Activated CD4-positive, CD25-positive, alpha-beta regulatory T cell treated with anti-CD3 and anti-CD28 coated beads, Interleukin-2, amount 50 U/mL, for 16 hours (primary cell): Measurements from ENCODE around the gene MICU1.
"Not testable (repeated sequence)": the region's sequence is repeated elsewhere in the genome, so short reads cannot be mapped to it uniquely, and the experiment has no call there.

ENCODE experiments used
- DNase-seq: peaks from one replicate; pipeline ENCODE4 v3.0.0-alpha.2; 2020; ENCODE audit warnings: low read depth, low spot score

Gene MICU1

GRCh38 chr10:72449941-72450441 is 175.9 kb downstream of the MICU1 start:
- no peak for DNase-seq

- DNase-seq = no peak
Observed at GRCh38 chr10:72445851-72446250, 180.0 kb downstream of the MICU1 start.

- not testable (repeated sequence) for DNase-seq
Observed at GRCh38 chr10:72442969-72443368, 182.9 kb downstream of the MICU1 start.

- DNase-seq = no peak
Observed at GRCh38 chr10:72435570-72435969, 190.3 kb downstream of the MICU1 start.

GRCh38 chr10:72430936-72431335 is 194.9 kb downstream of the MICU1 start:
- not testable (repeated sequence) for DNase-seq

GRCh38 chr10:72429931-72430330 is 195.9 kb downstream of the MICU1 start:
- DNase-seq = no peak

- DNase-seq = no peak
Observed at GRCh38 chr10:72426986-72427385, 198.9 kb downstream of the MICU1 start.

GRCh38 chr10:72425133-72425532 is 200.7 kb downstream of the MICU1 start:
- no peak for DNase-seq

GRCh38 chr10:72424561-72424960 is 201.3 kb downstream of the MICU1 start:
- DNase-seq = no peak

GRCh38 chr10:72423426-72423825 is 202.5 kb downstream of the MICU1 start:
- DNase-seq = no peak

- no peak for DNase-seq
Observed at GRCh38 chr10:72421885-72422540, 203.9 kb downstream of the MICU1 start.

GRCh38 chr10:72419241-72419640 is 206.6 kb downstream of the MICU1 start:
- DNase-seq = no peak

- no peak for DNase-seq
Observed at GRCh38 chr10:72418679-72419078, 207.2 kb downstream of the MICU1 start.

- no peak for DNase-seq
Observed at GRCh38 chr10:72417971-72418370, 207.9 kb downstream of the MICU1 start.

- no peak for DNase-seq
Observed at GRCh38 chr10:72416661-72417060, 209.2 kb downstream of the MICU1 start.

- DNase-seq = no peak
Observed at GRCh38 chr10:72414642-72415041, 211.2 kb downstream of the MICU1 start.

GRCh38 chr10:72409167-72409566 is 216.7 kb downstream of the MICU1 start:
- DNase-seq = no peak

GRCh38 chr10:72407927-72408600 is 217.8 kb downstream of the MICU1 start:
- DNase-seq = no peak

GRCh38 chr10:72407471-72407870 is 218.4 kb downstream of the MICU1 start:
- DNase-seq = no peak

- DNase-seq = not testable (repeated sequence)
Observed at GRCh38 chr10:72395581-72395980, 230.3 kb downstream of the MICU1 start.

- DNase-seq = no peak
Observed at GRCh38 chr10:72392571-72392970, 233.3 kb downstream of the MICU1 start.

- no peak for DNase-seq
Observed at GRCh38 chr10:72390764-72391163, 235.1 kb downstream of the MICU1 start.

- DNase-seq = no peak
Observed at GRCh38 chr10:72389716-72390115, 236.2 kb downstream of the MICU1 start.
